Right hindlimb (tissue), 1 donor: ENCODE data around the gene WDR7.

Experiments used
- DNase-seq: peaks from one replicate; pipeline ENCODE4 v3.0.0-alpha.2; 2018

The WDR7 gene

GRCh38 chr18:57052173-57052572 is 401.0 kb downstream of the WDR7 start:
- DNase-seq = no peak

GRCh38 chr18:57052759-57053158 is 401.6 kb downstream of the WDR7 start:
- DNase-seq = no peak

GRCh38 chr18:57054891-57055290 is 403.7 kb downstream of the WDR7 start:
- DNase-seq = no peak

GRCh38 chr18:57057890-57058289 is 406.7 kb downstream of the WDR7 start:
- DNase-seq = no peak

GRCh38 chr18:57058734-57059133 is 407.6 kb downstream of the WDR7 start:
- no peak for DNase-seq

- DNase-seq = no peak
These were observed 408.2 kb downstream of the WDR7 start for GRCh38 chr18:57059366-57059765.

GRCh38 chr18:57060814-57061213 is 409.7 kb downstream of the WDR7 start:
- no peak for DNase-seq

GRCh38 chr18:57062178-57062577 is 411.0 kb downstream of the WDR7 start:
- no peak for DNase-seq

- no peak for DNase-seq
These were observed 411.7 kb downstream of the WDR7 start for GRCh38 chr18:57062844-57063243.

- no peak for DNase-seq
These were observed 412.5 kb downstream of the WDR7 start for GRCh38 chr18:57063601-57064103.

GRCh38 chr18:57073501-57074187 is 422.5 kb downstream of the WDR7 start:
- DNase-seq = no peak

GRCh38 chr18:57075716-57076400 is 424.7 kb downstream of the WDR7 start:
- no peak for DNase-seq

- DNase-seq = no peak
These were observed 426.0 kb downstream of the WDR7 start for GRCh38 chr18:57077005-57077765.

- no peak for DNase-seq
These were observed 426.8 kb downstream of the WDR7 start for GRCh38 chr18:57077786-57078552.

- DNase-seq = no peak
These were observed 427.5 kb downstream of the WDR7 start for GRCh38 chr18:57078614-57079013.

- DNase-seq = no peak
These were observed 429.3 kb downstream of the WDR7 start for GRCh38 chr18:57080479-57080878.

GRCh38 chr18:57081899-57082298 is 430.7 kb downstream of the WDR7 start:
- DNase-seq = no peak

- no peak for DNase-seq
These were observed 432.3 kb downstream of the WDR7 start for GRCh38 chr18:57083485-57083884.

- no peak for DNase-seq
These were observed 433.4 kb downstream of the WDR7 start for GRCh38 chr18:57084331-57085271.

GRCh38 chr18:57085371-57085770 is 434.2 kb downstream of the WDR7 start:
- DNase-seq = no peak

GRCh38 chr18:57086163-57086562 is 435.0 kb downstream of the WDR7 start:
- DNase-seq = no peak
